ENCODE measurements around the gene AQP6. TPM values are rescaled to one million over a fixed set of nuclear protein-coding genes. Genes with fewer than 3 reads are reported as not detected.

AQP6 gene
- polyA plus RNA-seq, 1 donor from 2014 or later, result not detected

DNA sequence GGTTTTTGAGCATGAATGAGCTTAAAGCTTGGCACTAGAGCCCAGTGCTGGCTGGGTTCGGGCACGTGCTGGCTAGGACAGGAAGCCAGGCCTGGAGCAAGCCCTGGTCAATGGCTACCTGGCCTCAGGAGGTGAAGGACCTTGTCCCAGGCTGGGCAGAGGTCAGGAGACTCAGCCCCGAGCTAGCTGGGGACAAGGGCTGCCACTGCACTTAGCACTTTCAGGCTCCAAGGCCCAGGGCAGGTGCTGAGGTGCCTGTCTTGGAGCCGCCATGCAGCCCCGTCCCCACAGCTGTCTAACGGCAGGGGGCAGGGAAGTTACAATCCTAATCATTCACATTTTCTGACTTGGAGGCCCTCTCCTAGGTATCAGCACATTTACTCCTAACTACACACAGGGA is 4.3 kb upstream of the AQP6 start:
- peaks cover 13% of the 10 kb centered on the region for H3K27me3 Mint-ChIP-seq
- H3K9me3 Mint-ChIP-seq, result no peaks in the 10 kb centered on the region
- H3K4me1 Mint-ChIP-seq, result peaks cover 0 to 4% (median 0%) of the 10 kb centered on the region in 3 donors
- no peak overlapping the region for H3K27ac Mint-ChIP-seq
- no peaks in the 10 kb centered on the region for H3K36me3 Mint-ChIP-seq
- H3K4me3 Mint-ChIP-seq, result no peak overlapping the region

DNA sequence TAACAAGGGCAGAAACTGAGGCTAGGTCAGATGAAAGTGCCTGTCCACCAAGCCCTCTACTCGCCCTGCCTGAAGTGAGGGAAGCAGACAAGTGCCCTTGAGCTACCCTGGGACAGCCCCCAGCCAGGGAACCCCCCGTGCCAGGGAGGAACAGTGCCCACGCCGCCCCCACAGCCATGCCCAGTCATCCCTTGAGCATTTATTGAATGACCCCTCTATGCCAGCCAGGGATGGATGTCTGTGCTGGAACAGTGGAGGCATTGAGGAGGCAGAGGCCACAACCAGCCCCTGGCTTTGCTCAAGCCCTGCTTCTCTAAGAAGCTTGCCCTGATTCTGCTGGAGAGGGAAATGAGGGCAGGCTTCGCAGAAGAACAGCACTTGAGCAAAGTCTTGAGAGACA is 3.7 kb upstream of the AQP6 start:
- H3K27me3 Mint-ChIP-seq, result peaks cover 13% of the 10 kb centered on the region
- no peaks in the 10 kb centered on the region for H3K9me3 Mint-ChIP-seq
- no peak overlapping the region for H3K27ac Mint-ChIP-seq
- H3K4me1 Mint-ChIP-seq, result peaks cover 0 to 4% (median 2%) of the 10 kb centered on the region in 3 donors
- no peaks in the 10 kb centered on the region for H3K36me3 Mint-ChIP-seq
- H3K4me3 Mint-ChIP-seq, result no peak overlapping the region

DNA sequence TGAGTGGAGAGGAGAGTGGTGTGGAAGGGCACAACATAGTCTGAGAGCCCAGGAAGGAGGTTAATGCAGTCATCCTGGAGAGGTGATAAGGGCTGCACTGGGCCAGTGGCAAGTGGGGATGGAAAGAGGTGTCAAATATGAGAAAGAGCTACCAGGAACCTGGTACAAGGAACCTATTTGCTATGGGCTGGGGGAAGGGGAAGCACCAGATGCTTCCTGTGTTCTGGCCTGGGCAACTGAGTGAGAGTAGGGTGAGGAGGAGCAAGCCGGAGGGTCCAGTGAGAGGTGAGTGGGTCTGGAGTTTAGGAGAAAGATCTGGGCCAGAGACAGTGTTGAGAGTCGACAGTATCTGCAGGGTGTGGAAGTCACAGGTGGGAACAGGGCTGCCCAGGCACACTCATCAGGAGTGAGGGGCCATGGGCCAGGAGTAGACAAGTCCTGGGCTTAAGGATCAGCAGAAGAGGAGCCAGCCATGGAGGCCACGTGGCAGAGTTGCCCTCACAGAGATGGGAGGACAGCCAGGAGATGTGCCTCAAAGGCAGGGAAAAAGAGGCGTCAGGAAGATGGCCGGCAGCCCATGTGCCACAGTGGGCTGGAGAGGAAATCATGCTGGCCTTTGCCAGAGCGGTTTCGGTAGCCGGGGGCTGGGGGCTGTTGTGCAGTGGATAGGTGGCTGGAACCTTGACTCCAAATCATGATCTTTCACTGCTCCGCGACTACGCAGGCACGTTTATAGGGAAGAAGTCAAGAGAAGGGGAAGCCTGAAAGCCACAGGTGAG is 2.9 kb upstream of the AQP6 start:
- Mint-ChIP-seq H3K36me3 (no peaks in the 10 kb centered on the region), H3K27ac (no peak overlapping the region), H3K4me1 (peaks cover 0 to 4% (median 2%) of the 10 kb centered on the region in 3 donors), H3K27me3 (peaks cover 8% of the 10 kb centered on the region), H3K4me3 (no peak overlapping the region), H3K9me3 (no peaks in the 10 kb centered on the region)

DNA sequence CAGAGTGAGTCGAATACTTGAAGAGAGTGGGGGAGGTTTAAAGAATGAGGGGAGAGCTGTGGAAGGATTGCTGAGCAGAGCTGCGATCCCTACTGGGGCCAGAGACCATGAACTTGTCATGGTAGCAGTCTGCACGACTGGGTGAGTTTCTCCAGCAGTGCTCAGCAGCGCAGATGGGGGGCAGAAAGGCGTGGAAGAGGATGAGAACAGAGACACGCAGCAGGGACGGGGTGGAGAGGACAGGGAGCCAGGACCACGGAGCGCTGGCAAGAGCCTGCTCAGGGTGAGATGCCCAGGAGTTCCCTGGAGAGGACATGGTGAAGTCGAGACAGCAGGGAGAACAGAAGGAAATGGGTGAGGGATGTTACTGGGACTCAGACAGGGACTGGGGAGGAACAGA is 2.1 kb upstream of the AQP6 start:
- Mint-ChIP-seq H3K27me3 (peaks cover 8% of the 10 kb centered on the region), H3K27ac (no peak overlapping the region), H3K36me3 (no peaks in the 10 kb centered on the region), H3K4me3 (no peak overlapping the region), H3K4me1 (peaks cover 0 to 4% (median 2%) of the 10 kb centered on the region in 3 donors), H3K9me3 (no peaks in the 10 kb centered on the region)

DNA sequence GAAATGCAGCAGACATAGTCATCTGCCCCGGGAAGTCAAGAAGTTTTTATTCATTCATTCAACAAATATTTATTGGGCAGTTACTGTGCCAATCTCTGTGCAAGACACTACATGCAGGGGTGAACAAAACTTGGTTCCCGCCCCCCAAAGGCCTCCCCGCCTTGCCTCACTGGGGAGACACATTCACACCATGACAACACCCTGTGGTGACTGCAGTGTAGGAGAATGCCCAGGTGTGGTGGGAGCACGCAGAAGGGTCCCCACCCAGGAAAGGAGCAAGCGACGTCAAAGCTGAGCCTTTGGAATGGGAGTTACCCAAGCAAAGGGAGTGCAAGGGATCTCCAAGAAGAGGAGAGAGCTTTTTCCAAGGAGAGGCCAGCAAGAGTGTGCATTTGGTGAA is 1.6 kb upstream of the AQP6 start:
- Mint-ChIP-seq H3K27me3 (peaks cover 8% of the 10 kb centered on the region), H3K27ac (no peak overlapping the region), H3K9me3 (no peaks in the 10 kb centered on the region), H3K4me3 (no peak overlapping the region), H3K4me1 (peaks cover 0 to 4% (median 2%) of the 10 kb centered on the region in 3 donors), H3K36me3 (no peaks in the 10 kb centered on the region)

DNA sequence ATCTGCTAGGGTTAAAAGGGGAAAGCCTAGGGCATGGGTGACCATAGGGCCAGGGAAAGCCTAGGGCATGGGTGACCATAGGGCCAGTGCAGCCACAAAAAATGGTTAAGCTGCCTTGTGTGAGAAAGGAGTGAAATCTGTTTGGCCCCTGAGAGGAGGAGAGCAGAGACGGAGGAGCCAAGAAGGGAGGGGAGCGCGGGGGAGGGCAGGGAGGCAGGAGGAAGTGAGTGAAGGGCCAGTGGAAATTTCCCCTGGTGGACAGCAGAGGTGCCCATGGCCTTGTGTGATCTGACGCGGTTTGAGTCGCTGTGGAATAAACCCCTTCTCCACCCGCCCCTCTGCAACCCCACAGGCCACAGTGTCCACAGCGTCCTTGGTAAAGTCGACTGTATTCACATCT is 618 bp upstream of the AQP6 start:
- Mint-ChIP-seq H3K4me1 (peaks cover 0 to 2% (median 1%) of the 10 kb centered on the region in 3 donors), H3K36me3 (no peaks in the 10 kb centered on the region), H3K27ac (no peak overlapping the region), H3K4me3 (no peak overlapping the region), H3K9me3 (no peaks in the 10 kb centered on the region), H3K27me3 (peaks cover 4% of the 10 kb centered on the region)

DNA sequence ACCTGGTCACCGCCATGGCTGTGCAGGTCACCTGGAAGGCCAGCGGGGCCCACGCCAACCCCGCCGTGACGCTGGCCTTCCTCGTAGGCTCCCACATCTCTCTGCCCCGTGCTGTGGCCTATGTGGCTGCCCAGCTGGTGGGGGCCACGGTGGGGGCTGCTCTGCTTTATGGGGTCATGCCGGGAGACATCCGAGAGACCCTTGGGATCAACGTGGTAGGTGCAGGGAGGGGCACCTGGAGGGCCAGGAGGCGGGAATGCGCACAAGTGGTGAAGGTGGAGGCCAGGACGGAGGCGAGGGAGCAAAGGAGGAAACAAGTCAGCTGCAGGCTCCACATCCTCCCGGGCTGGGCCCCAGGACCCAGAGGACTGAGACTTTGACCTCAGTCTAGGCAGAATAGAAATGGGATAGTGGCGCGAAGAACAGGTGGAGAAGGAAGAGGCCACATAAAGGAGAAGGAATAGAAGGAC is 649 bp downstream of the AQP6 start:
- Mint-ChIP-seq H3K36me3 (no peaks in the 10 kb centered on the region), H3K4me3 (no peak overlapping the region), H3K27me3 (peaks cover 3% of the 10 kb centered on the region), H3K4me1 (peaks cover 0 to 2% (median 0%) of the 10 kb centered on the region in 3 donors), H3K27ac (no peak overlapping the region), H3K9me3 (no peaks in the 10 kb centered on the region)

DNA sequence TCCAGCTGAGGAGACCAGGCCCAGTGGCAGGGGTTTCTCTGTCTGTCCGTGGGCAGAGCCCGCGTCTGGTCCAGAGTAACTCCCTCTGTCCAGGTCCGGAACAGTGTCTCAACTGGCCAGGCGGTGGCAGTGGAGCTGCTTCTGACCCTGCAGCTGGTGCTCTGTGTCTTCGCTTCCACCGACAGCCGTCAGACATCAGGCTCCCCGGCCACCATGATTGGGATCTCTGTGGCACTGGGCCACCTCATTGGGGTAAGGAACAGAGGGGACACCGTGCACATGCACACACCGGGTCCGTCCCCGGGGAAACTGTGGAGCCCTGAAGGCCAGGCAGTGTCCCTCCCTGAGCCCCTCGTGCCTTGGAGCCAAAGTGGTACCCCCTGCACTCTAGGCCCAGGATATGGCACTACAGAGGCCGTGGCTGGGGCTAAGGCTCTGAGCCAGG is 1.5 kb downstream of the AQP6 start:
- Mint-ChIP-seq H3K36me3 (no peaks in the 10 kb centered on the region), H3K27ac (no peak overlapping the region), H3K4me3 (no peak overlapping the region), H3K4me1 (peaks cover 0 to 2% (median 0%) of the 10 kb centered on the region in 3 donors), H3K9me3 (no peaks in the 10 kb centered on the region), H3K27me3 (no peaks in the 10 kb centered on the region)

DNA sequence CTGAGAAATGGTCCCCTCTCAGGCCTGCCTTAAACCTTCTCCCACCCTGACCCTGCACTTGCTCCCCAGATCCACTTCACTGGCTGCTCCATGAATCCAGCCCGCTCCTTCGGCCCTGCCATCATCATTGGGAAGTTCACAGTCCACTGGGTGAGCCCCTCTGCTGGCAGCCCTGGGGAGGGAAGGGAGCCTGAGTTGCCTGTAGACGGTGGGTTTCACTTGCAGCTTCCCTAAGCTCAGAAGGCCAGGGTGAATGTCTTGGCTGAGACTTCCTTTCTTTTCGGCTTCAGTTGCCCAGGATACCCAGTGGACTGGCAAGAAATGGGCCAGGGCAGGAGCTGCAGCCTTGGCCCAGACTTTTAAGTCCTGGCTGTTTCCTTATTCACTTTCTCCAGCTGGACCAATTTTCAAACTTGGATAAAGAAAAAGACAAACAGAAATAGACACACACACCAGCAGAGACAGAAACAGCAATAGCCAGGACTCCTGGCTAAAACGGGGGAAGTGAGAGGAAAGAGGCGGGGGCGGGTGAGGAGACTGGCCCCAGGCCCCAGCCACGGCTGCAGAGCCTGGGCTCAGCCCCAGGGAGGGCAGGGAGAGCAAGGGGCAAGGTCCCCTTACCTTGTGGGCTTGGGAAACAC is 2.0 kb downstream of the AQP6 start:
- no peak overlapping the region for H3K27ac Mint-ChIP-seq
- H3K36me3 Mint-ChIP-seq, result no peaks in the 10 kb centered on the region
- H3K4me3 Mint-ChIP-seq, result no peak overlapping the region
- no peaks in the 10 kb centered on the region for H3K27me3 Mint-ChIP-seq
- H3K4me1 Mint-ChIP-seq, result peaks cover 0 to 2% (median 0%) of the 10 kb centered on the region in 3 donors
- H3K9me3 Mint-ChIP-seq, result no peaks in the 10 kb centered on the region

DNA sequence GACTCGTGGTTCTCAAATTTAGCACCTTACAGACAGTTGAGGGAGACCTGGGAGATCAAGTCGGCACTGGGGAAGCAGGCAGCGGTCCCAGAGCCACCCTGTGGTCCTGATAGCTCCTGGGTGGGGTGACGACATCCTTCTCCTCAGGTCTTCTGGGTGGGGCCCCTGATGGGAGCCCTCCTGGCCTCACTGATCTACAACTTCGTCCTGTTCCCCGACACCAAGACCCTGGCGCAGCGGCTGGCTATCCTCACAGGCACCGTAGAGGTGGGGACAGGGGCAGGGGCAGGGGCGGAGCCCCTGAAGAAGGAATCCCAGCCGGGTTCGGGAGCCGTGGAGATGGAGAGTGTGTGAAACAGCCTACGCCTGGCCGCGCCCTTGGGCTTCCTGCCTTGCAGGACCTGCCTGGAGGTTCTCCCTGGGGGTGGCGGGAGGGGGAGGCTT is 2.6 kb downstream of the AQP6 start:
- Mint-ChIP-seq H3K36me3 (no peaks in the 10 kb centered on the region), H3K27me3 (no peaks in the 10 kb centered on the region), H3K27ac (no peak overlapping the region), H3K9me3 (no peaks in the 10 kb centered on the region), H3K4me1 (peaks cover 0 to 2% (median 0%) of the 10 kb centered on the region in 3 donors), H3K4me3 (no peak overlapping the region)

DNA sequence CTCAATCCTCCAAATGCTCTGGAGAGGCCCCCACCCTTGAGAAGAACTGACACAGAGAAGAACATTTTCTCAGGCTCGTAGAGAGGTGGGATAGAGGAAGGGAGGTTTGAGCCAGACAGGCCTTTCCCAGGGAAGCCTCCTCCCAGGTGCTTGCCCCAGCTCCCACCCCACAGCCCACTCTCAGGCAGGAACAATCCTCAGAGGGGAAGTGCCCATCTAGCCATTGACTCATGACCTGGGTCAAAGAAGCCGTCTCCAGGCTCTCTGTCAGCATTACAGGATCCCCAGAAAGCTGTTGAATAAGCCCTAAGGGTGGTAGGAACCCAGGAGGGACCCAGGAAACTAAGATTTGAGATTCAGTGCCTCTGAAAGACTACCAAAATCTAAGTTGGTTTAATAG is 3.8 kb downstream of the AQP6 start:
- Mint-ChIP-seq H3K36me3 (no peaks in the 10 kb centered on the region), H3K4me3 (no peak overlapping the region), H3K4me1 (peaks cover 0 to 2% (median 0%) of the 10 kb centered on the region in 3 donors), H3K27ac (no peak overlapping the region), H3K9me3 (no peaks in the 10 kb centered on the region), H3K27me3 (no peaks in the 10 kb centered on the region)

DNA sequence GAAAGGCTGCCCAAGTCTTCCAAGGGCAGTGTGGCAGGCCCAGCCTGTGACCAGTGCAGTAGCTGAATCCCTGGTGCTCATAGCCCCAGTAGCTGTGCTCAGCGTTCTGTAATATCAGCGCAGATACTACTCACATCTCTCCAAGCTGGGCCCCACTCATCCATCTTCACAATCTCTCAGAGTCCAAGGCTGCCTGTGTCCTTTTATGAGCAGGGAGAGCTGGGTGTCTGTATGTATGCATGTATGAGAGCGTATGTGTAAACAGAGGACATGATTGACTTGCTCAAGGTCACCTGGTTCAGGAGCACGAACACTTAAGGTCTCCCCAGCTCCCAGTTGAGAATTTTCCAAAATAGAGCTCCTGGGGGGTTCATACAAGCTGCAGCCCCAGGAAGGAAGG is 5.4 kb downstream of the AQP6 start:
- Mint-ChIP-seq H3K9me3 (no peaks in the 10 kb centered on the region), H3K36me3 (no peaks in the 10 kb centered on the region), H3K27ac (peak overlapping the region in 1 of 3 donors; percentile 62), H3K4me1 (peaks cover 0 to 2% (median 0%) of the 10 kb centered on the region in 3 donors), H3K4me3 (no peak overlapping the region), H3K27me3 (no peaks in the 10 kb centered on the region)

DNA sequence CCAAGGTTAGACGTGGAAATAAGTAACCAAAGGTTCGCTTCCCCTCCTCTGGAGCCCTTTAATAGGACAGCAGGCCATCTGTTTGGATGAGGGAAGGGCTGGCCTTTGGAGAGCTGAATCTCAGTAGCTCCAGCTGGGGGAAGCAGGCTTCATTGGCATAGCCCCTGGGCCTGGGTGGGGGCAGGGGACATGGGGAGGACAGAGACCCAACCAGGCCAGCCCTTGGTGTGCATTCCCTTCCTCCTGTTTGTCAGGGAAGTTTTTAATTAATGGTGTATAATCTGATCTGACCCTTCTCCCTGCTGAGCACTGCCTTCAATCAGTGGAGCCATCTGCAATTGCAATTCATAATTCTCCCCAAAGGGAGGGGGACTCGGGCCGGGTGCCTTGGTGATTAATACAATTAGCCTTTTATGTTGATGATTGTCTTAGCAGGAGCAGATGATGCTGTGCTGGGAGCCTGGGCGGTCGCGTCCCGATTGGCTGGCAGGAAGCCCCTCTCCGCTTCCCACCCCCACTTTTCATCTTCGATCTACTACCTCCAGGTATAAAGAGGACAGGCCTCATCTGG is 6.4 kb downstream of the AQP6 start:
- no peaks in the 10 kb centered on the region for H3K4me1 Mint-ChIP-seq
- no peaks in the 10 kb centered on the region for H3K36me3 Mint-ChIP-seq
- no peak overlapping the region for H3K27ac Mint-ChIP-seq
- H3K4me3 Mint-ChIP-seq, result no peak overlapping the region
- no peaks in the 10 kb centered on the region for H3K9me3 Mint-ChIP-seq
- H3K27me3 Mint-ChIP-seq, result no peaks in the 10 kb centered on the region

DNA sequence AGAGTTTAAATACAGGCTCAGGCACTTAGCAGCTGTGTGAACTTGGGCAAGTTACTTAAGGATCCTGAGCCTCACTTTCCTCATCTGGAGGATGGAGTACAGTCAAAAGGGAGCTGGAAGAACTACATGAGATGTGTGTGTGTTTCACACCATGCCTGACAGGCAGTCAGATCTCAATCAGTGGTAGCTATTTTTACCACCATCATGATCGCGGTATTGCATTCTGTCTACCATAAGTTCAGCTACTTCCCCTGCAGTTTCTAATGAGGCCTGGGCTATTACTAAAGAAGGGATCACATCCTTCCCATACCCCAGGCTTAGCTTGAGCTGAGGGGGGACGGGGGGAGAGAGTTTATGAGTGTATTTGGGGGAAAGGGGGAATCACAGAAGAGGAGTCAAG is 7.0 kb downstream of the AQP6 start:
- Mint-ChIP-seq H3K4me1 (no peaks in the 10 kb centered on the region), H3K9me3 (no peaks in the 10 kb centered on the region), H3K27me3 (no peaks in the 10 kb centered on the region), H3K27ac (no peak overlapping the region), H3K36me3 (no peaks in the 10 kb centered on the region), H3K4me3 (no peak overlapping the region)

DNA sequence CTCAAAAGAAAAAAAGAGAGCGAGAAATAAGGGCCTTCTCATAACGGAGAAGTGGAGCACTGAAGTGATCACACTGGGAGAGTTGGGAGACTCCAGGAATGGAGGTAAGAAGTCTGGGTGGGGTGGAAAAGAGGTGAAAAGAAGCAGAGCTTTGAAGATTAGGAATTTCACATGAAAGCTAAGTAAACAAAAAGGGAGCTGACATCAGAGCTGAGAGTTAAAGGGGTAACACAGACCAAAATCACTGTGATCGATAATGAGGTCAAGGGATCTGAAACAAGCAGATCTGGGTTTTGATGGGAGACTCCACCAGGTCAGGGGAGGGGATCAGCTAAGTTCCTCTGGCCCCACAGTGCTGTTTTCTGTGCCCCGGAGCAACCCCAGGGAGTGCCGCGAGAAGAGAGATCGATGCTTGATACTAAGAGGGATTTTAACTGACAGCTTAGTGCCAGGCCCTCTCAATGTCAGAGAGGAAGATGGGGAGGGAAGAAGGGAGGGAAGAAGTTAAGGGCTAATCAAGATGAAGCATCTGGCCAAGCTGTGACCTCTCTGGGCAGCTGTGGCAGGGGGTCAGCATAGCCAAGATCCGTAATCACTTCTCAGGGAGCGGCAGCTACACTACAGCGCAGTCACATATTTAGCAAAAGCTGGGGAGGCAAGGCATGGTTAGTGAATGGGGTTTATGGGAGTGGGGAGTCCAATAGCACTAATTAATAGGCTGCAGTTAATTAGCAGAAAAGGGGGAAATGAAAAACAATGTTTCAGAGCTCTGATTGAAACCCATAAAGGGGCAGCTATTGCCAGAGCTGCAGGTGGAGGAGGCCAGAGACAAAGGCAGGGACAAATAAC is 8.0 kb downstream of the AQP6 start:
- no peak overlapping the region for H3K4me3 Mint-ChIP-seq
- H3K36me3 Mint-ChIP-seq, result no peaks in the 10 kb centered on the region
- no peaks in the 10 kb centered on the region for H3K9me3 Mint-ChIP-seq
- no peaks in the 10 kb centered on the region for H3K4me1 Mint-ChIP-seq
- no peaks in the 10 kb centered on the region for H3K27me3 Mint-ChIP-seq
- H3K27ac Mint-ChIP-seq, result no peak overlapping the region
